GM23338 (cell line): ENCODE measurements around the gene ARID3A. TPM values are rescaled to one million over a fixed set of nuclear protein-coding genes. Genes with fewer than 3 reads are reported as not detected.

ENCODE experiments used
- ATAC-seq: fragments of 200-7000 bp; cut with Tn5 transposase; 3 replicates; pipeline ENCODE4 v1.9.1; 2020
- DNase-seq: peaks from one replicate; pipeline ENCODE4 v3.0.0-alpha.2; 2015; ENCODE audit warnings: low spot score
- H2AFZ ChIP-seq: fragments of 200-600 bp; sonication (generic); 2 replicates; pipeline ENCODE4 v1.8.0; 2016; ENCODE audit warnings: antibody characterized with exemption, mild to moderate bottlenecking, moderate library complexity
- H3F3A ChIP-seq: fragments of 200-600 bp; sonication (generic); replicated peaks from 2 replicates; pipeline ENCODE4 v1.8.0; 2017; ENCODE audit warnings: antibody characterized with exemption, mixed run types, low read depth
- H3K27ac ChIP-seq: fragments of 200-600 bp; sonication (generic); 2 replicates; pipeline ENCODE4 v1.6.1; 2016; ENCODE audit warnings: low read depth
- H3K27me3 ChIP-seq: fragments of 200-600 bp; sonication (generic); 2 replicates; pipeline ENCODE4 v1.8.0; 2016; ENCODE audit warnings: mild to moderate bottlenecking, mixed run types, moderate library complexity; ENCODE audit not compliant: insufficient read depth
- H3K36me3 ChIP-seq: fragments of 200-600 bp; sonication (generic); 2 replicates; pipeline ENCODE4 v1.8.0; 2016; ENCODE audit warnings: mild to moderate bottlenecking; ENCODE audit not compliant: insufficient read depth
- H3K4me1 ChIP-seq: fragments of 200-600 bp; sonication (generic); 2 replicates; pipeline ENCODE4 v1.8.0; 2016; ENCODE audit warnings: mild to moderate bottlenecking, moderate library complexity; ENCODE audit not compliant: insufficient read depth
- H3K4me2 ChIP-seq: fragments of 200-600 bp; sonication (generic); 2 replicates; pipeline ENCODE4 v1.7.1; 2017; ENCODE audit warnings: mixed run types
- H3K4me3 ChIP-seq: fragments of 200-600 bp; sonication (generic); 2 replicates; pipeline ENCODE4 v1.6.1; 2016; ENCODE audit warnings: mixed run types
- H3K79me2 ChIP-seq: fragments of 200-600 bp; sonication (generic); replicated peaks from 2 replicates; pipeline ENCODE4 v1.8.0; 2017; ENCODE audit warnings: mild to moderate bottlenecking; ENCODE audit not compliant: insufficient read depth
- H3K9me2 ChIP-seq: fragments of 200-600 bp; sonication (generic); 2 replicates; pipeline ENCODE4 v1.8.0; 2017; ENCODE audit not compliant: insufficient read depth
- H4K20me1 ChIP-seq: fragments of 200-600 bp; sonication (generic); replicated peaks from 2 replicates; pipeline ENCODE4 v1.8.0; 2017; ENCODE audit warnings: mild to moderate bottlenecking; ENCODE audit not compliant: insufficient read depth
- H3K27ac Mint-ChIP-seq: 2 replicates; pipeline ENCODE4 v1.8.0; 2020; ENCODE audit warnings: inconsistent platforms, mild to moderate bottlenecking, moderate library complexity, mixed read lengths
- H3K27me3 Mint-ChIP-seq: 3 replicates; pipeline ENCODE4 v1.8.0; 2022; ENCODE audit warnings: low read depth, mild to moderate bottlenecking, moderate library complexity, mixed read lengths, inconsistent platforms; ENCODE audit not compliant: insufficient read depth, poor library complexity
- H3K36me3 Mint-ChIP-seq: 3 replicates; pipeline ENCODE4 v1.8.0; 2021; ENCODE audit warnings: low read depth, mild to moderate bottlenecking, inconsistent platforms, moderate library complexity, mixed read lengths
- H3K4me1 Mint-ChIP-seq: 3 replicates; pipeline ENCODE4 v1.8.0; 2020; ENCODE audit warnings: mild to moderate bottlenecking, inconsistent platforms, mixed read lengths
- H3K4me3 Mint-ChIP-seq: 3 replicates; pipeline ENCODE4 v1.8.0; 2021; ENCODE audit warnings: moderate library complexity, mild to moderate bottlenecking, inconsistent platforms, mixed read lengths
- H3K9me3 Mint-ChIP-seq: 3 replicates; pipeline ENCODE4 v1.8.0; 2020; ENCODE audit warnings: moderate library complexity, mild to moderate bottlenecking, inconsistent platforms, mixed read lengths
- CREB1 ChIP-seq: fragments of 250-450 bp; sonication (Bioruptor Pico); IDR thresholded peaks from 2 replicates; pipeline ENCODE4 v1.5.0; 2020; ENCODE audit warnings: low read depth, mild to moderate bottlenecking, moderate library complexity
- CTCF ChIP-seq, 2 experiments: fragments of 200-600 bp in 1 of 2; sonication (generic) in 1 of 2; conservative IDR thresholded peaks; 2 replicates each; pipeline versions ENCODE4 v1.5.1 to v1.6.1; 2016 to 2017; ENCODE audit warnings: antibody characterized with exemption in 2 of 2, low read depth in 2 of 2, mild to moderate bottlenecking in 2 of 2, moderate library complexity in 1 of 2
- EZH2 ChIP-seq: fragments of 200-600 bp; sonication (generic); IDR thresholded peaks from one replicate; pipeline ENCODE4 v1.8.0; 2017; ENCODE audit warnings: antibody characterized with exemption, mild to moderate bottlenecking, low read depth; ENCODE audit not compliant: unreplicated experiment
- EZH2phosphoT487 ChIP-seq: fragments of 200-600 bp; sonication (generic); IDR thresholded peaks from one replicate; pipeline ENCODE4 v1.8.1; 2018; ENCODE audit warnings: antibody characterized with exemption; ENCODE audit not compliant: unreplicated experiment
- JUNB ChIP-seq: IDR thresholded peaks from one replicate; pipeline ENCODE4 v1.6.1; 2016; ENCODE audit warnings: antibody characterized with exemption; ENCODE audit not compliant: unreplicated experiment
- NANOG ChIP-seq: IDR thresholded peaks from 2 replicates; pipeline ENCODE4 v1.6.1; 2016; ENCODE audit warnings: antibody characterized with exemption, borderline replicate concordance
- POLR2AphosphoS5 ChIP-seq: IDR thresholded peaks from 2 replicates; pipeline ENCODE4 v1.6.1; 2016; ENCODE audit warnings: antibody characterized with exemption, low read depth
- REST ChIP-seq: IDR thresholded peaks from one replicate; pipeline ENCODE4 v1.6.1; 2018; ENCODE audit warnings: antibody characterized with exemption; ENCODE audit not compliant: unreplicated experiment
- STAT1 ChIP-seq: IDR thresholded peaks from one replicate; pipeline ENCODE4 v1.6.1; 2016; ENCODE audit warnings: antibody characterized with exemption; ENCODE audit not compliant: unreplicated experiment
- ZNF114 ChIP-seq: fragments of 250-450 bp; sonication (Bioruptor Pico); IDR thresholded peaks from 2 replicates; pipeline ENCODE4 v1.5.0; 2020; ENCODE audit warnings: mild to moderate bottlenecking, moderate library complexity
- ZNF331 ChIP-seq: fragments of 250-450 bp; sonication (Bioruptor Pico); IDR thresholded peaks from 2 replicates; pipeline ENCODE4 v1.5.0; 2020; ENCODE audit warnings: low read depth, mild to moderate bottlenecking, moderate library complexity
- polyA plus RNA-seq: library from polyadenylated mRNA; unstranded; fragments of >200 nt; fragmentation: Nextera tagmentation; extraction: Ambion mirVana; gene quantifications from 2 replicates; pipeline ENCODE4 v1.2.1, GENCODE V29; 2016
- total RNA-seq: library from RNA; depleted of rRNA; stranded (reverse); fragments of >200 nt; shearing (Covaris generic); gene quantifications from 2 replicates; pipeline ENCODE4 v1.2.3, GENCODE V29; 2014

Gene ARID3A
- total and polyA plus RNA-seq, 2 experiments from 2014 or later: 33.6 to 51.6 TPM

GRCh38 chr19:902093-902370, 23.8 kb upstream of the ARID3A start (continued):
- TF ChIP-seq CTCF (conservative IDR thresholded peaks at IDR 0.05; ENCODE audit: low read depth in 2 of 2): no peak
- TF ChIP-seq NANOG: no peak
- no peak for TF ChIP-seq CREB1 (CRISPR knock-in tag)
- no peak for TF ChIP-seq REST
- TF ChIP-seq ZNF114: no peak
- no peak for TF ChIP-seq EZH2
- TF ChIP-seq JUNB: no peak

- Histone ChIP-seq H3K4me3 (no peak overlapping the region), H3K79me2 (peaks cover 25% of the 10 kb centered on the region), H2AFZ (no peak overlapping the region), H3K36me3 (no peaks in the 10 kb centered on the region), H3K9me2 (no peaks in the 10 kb centered on the region), H4K20me1 (peaks cover 17% of the 10 kb centered on the region), H3K4me1 (peaks cover 3% of the 10 kb centered on the region; the same call in 1 of the 2 replicates), H3K27ac (no peak overlapping the region), H3K4me2 (no peak overlapping the region), H3F3A (peaks cover 5% of the 10 kb centered on the region), H3K27me3 (no peaks in the 10 kb centered on the region)
- Mint-ChIP-seq H3K9me3 (no peaks in the 10 kb centered on the region), H3K27me3 (peaks cover 7% of the 10 kb centered on the region), H3K27ac (no peak overlapping the region), H3K36me3 (peaks cover 11% of the 10 kb centered on the region; the same call in 2 of the 3 replicates), H3K4me1 (peaks cover 5% of the 10 kb centered on the region), H3K4me3 (no peak overlapping the region; the same call in 2 of the 3 replicates)
- DNase-seq (no peak), ATAC-seq (no peak)
- TF ChIP-seq ZNF331 (CRISPR knock-in tag) (no peak), EZH2phosphoT487 (no peak), STAT1 (no peak), ZNF114 (no peak), POLR2AphosphoS5 (no peak), NANOG (no peak), CREB1 (CRISPR knock-in tag) (no peak), JUNB (no peak)
These were observed 23.2 kb upstream of the ARID3A start for GRCh38 chr19:902446-903226.
